DND-41 (cell line): ENCODE results near the gene SRSF3.

Source experiments
- CTCF ChIP-seq: IDR thresholded peaks from 2 replicates; pipeline ENCODE4 v1.5.1; 2012; ENCODE audit warnings: borderline replicate concordance, low read length, moderate library complexity, mild to moderate bottlenecking; ENCODE audit not compliant: poor library complexity, severe bottlenecking; ENCODE audit errors: extremely low read depth
- EZH2 ChIP-seq: IDR thresholded peaks from 3 replicates; pipeline ENCODE4 v1.6.1; 2012; ENCODE audit warnings: borderline replicate concordance, low read depth, mild to moderate bottlenecking, moderate library complexity, low read length, inconsistent platforms; ENCODE audit not compliant: severe bottlenecking

GRCh38 chr6:36590237-36590636 is 3.9 kb upstream of the SRSF3 start:
- TF ChIP-seq CTCF (no peak), EZH2 (no peak)
